Left lobe of liver (tissue), 2 donors: ENCODE results near the gene PODN. TPM values are rescaled to one million over a fixed set of nuclear protein-coding genes. Genes with fewer than 3 reads are reported as not detected.

ENCODE experiments used
- ATAC-seq: fragments of 200-7000 bp; cut with Tn5 transposase; one replicate; pipeline ENCODE4 v1.9.1; 2020; ENCODE audit warnings: mild to moderate bottlenecking, moderate library complexity
- DNase-seq: peaks from one replicate; pipeline ENCODE4 v3.0.0-alpha.2; 2020; ENCODE audit warnings: low spot score
- total RNA-seq: library from RNA; stranded (reverse); gene quantifications from one replicate; pipeline ENCODE4 v1.2.1, GENCODE V29; 2021
- donor health status: DM: no; HTN: no; CAD: no; lungs with moderate emphysema.
- donor health status: DM: no; HTN: yes; CAD: no.

The PODN gene
- total RNA-seq, 1 donor from 2014 or later, result 3.0 TPM

DNA sequence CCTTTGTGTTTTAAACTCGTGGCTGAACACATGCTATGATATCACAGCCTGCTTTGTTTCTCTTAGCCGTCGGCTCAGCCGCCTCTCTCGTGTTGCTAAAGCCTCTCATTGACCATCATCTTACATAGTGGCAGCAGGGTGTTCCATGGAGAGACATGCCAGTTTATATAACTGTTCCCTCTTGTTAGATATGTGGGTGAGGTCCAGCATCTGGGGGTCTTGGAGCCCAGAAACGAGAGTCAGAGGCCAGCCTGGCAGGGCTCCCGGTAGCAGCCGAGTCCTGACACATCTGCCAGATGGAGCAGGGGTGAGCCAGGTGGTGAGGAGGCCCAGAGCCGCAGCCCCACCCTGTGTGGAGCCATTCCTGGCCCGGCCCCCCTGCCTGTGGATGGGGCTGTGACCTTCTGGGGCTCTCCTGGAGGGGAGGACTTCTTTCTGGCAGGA, 11.9 kb downstream of the PODN start:
- ATAC-seq (no peak), DNase-seq (no peak)

DNA sequence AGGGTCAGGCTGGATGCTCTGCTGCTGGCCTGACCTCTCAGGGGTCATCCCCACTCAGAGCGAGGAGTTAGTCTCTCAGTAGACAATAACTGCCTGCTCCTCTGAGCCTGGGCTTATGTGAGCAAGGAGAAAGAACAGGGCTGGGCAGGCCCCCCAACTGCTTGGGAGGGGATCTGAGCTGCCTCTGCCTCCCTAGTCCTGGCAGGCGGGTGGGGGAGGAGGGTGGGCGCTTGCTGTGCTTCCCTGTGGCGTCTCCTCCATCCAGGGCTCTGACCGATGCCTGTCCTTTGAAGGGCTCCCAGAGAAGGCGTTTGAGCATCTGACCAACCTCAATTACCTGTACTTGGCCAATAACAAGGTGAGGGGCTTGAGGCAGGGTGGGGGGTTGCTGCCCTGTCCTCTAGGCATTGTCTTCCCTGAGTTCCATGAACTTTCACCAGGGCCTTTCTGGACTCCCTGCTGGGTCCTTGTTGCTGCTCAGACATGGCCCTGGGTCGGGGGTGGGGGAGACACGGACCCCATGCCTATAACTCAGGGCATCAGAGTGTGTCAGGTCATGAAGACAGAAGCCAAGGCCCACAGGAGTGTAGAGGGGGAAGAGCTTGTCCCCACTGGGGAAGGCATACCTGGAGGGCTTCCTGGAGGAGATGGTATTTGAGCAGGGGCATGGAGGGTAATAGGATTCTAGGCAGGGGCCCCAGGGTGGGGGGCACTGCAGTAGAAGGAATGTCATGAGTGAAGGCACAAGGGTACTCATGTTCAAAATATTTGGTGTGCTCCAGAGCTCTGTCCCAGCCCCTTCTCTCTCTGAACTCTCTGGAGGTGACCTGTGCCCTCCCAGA, 12.5 kb downstream of the PODN start:
- no peak for DNase-seq

DNA sequence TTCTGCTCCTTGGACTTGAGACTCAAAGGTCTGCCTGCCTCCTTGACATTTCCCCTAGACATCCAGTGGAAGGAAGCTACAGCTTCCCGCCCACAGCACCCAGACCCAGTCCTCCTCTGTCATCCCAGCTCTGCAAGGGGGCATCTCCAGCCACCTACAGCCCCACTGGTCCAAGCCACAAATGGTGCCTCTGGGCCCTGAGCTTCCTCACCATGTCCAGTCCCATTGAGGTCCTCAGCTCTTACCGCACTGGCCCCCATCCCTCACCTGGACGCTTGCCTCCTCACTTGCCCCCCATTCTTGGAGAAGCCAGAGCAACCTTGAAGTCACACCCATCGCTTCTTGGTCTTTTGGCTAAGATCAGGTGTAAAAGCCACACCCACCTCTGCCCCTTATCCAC, 13.2 kb downstream of the PODN start:
- DNase-seq, result no peak

More for the DNA sequence above, 12.5 kb downstream of the PODN start:
- ATAC-seq, result no peak

DNA sequence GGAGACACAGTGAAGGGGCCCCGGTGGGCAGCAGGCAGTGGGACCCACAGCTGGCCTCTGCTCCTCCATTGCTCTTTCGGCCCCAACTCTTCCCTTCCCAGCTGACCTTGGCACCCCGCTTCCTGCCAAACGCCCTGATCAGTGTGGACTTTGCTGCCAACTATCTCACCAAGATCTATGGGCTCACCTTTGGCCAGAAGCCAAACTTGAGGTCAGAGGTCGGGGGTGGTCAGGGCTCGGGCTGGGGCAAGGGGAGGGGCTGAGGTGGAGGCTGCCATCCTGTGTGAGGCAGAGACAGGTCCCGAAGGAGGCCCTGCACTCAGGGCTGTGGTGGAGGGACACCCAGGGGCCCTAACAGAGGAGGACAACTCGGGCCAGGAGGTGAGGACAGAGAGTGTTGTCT, 13.7 kb downstream of the PODN start:
- DNase-seq, result no peak
- ATAC-seq, result peak; percentile 35

More for the DNA sequence above, 13.2 kb downstream of the PODN start:
- ATAC-seq, result no peak

DNA sequence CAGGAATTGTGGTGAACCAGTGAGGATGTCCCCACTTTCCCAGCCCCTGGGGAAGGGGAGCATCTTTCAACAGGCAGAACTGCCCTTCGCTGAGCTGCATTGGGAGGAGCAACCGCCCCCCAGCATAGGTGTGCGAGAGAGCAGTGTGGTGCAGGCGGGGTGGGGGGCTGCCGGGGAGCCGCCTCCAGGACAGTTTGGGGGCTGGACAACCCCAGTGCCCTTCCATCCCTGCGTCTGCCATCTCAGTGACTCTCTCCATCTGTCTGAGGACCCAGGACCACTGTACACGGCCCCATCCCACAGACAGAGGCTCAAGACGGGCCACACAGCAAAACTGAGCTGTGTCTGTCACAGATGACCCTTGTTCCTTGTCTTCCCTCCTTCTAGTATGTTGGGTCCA, 14.2 kb downstream of the PODN start:
- ATAC-seq (no peak), DNase-seq (no peak)

DNA sequence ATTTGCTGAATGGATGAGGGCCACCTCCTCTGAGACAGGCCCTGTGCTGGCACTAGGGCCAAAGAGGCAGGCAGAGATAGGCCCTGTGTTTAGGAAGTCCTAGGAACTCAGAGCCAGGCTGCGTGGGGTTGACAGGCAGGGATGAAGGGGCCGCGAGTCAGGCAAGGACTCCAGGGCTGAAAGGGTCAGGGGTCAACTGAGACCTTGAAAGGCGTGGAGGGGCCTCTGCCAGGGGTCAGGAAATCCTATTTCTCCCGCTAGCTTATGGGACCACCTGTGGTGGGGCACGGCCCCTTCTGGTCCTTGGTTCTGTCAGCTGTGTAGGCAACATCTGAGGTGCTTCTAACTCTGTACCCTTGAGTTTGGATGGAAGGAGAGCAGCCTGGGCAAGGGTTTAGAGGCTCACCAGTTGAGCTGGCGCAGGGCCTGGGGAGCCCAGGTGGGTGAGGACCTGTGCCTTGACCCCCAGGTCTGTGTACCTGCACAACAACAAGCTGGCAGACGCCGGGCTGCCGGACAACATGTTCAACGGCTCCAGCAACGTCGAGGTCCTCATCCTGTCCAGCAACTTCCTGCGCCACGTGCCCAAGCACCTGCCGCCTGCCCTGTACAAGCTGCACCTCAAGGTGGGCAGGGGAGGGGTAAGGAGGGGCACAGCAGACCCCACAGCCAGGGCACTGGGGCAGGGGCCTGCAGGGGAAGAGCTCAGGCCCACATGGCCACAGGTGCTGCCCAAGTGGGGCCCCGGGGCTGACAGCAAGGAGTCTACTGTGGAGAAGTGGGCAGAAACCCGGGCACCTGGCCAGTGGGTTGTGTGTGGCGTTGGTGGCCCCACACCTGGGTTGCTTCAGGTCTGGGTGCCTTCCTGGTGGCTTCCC, 14.9 kb downstream of the PODN start:
- ATAC-seq (no peak), DNase-seq (no peak)

DNA sequence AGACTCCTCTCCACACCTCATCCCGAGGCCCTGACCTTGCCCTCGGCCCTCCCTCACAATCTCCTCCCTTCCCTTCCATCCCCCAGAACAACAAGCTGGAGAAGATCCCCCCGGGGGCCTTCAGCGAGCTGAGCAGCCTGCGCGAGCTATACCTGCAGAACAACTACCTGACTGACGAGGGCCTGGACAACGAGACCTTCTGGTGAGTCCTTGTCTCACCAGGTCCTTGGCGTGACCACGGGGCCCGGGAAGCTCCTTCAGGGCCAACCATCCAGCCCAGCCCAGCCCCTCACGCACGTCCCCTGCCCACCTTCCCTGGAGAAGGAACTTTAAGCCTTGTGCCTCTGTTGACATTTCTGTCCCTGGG, 15.6 kb downstream of the PODN start:
- ATAC-seq, result no peak
- DNase-seq, result no peak

DNA sequence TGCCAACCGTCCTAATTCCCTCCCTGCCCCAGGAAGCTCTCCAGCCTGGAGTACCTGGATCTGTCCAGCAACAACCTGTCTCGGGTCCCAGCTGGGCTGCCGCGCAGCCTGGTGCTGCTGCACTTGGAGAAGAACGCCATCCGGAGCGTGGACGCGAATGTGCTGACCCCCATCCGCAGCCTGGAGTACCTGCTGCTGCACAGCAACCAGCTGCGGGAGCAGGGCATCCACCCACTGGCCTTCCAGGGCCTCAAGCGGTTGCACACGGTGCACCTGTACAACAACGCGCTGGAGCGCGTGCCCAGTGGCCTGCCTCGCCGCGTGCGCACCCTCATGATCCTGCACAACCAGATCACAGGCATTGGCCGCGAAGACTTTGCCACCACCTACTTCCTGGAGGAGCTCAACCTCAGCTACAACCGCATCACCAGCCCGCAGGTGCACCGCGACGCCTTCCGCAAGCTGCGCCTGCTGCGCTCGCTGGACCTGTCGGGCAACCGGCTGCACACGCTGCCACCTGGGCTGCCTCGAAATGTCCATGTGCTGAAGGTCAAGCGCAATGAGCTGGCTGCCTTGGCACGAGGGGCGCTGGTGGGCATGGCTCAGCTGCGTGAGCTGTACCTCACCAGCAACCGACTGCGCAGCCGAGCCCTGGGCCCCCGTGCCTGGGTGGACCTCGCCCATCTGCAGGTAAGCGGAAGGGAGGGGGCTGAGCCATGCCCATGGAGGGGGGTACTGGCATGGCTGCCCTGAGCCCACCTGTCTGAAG, 16.5 kb downstream of the PODN start:
- DNase-seq (no peak), ATAC-seq (no peak)

DNA sequence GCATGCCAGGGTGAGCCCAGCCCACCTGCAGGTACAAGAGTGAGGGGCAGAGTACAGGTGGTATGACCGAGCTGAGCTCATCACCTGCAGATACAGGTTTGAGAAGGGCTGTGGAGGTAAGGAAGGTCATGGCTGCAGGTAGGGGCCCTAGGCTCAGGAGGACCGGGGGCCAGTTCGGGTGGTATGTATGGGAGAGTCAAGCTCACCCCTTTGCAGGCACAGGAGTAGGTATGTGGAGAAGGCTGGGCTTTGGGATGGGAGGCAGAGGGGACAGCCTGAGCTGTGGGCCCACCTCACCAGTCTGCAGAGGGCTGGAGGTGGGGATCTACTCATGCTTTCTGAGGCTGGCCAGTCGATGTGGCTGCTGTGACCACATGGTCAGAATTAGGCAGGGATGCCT, 17.2 kb downstream of the PODN start:
- DNase-seq (no peak), ATAC-seq (no peak)

DNA sequence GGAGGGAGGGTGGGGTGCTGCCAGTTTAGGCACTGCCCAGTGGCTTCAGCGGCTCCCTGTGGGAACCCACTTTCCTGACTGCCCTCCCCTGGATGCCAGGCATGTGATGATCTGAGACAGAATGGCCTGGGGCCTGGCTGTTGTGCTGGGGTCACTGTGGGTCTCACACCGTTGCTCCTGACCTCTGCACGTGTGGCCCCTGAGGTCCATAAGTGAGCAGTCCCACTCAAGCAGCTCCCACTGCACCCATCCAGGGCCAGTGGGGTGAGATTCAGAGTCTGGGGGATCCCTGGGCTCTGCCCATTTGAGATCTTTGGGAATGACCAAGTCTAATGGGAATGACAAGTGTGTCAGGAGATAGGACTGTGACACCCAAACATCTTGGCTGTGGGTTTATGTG, 18.0 kb downstream of the PODN start:
- no peak for DNase-seq

DNA sequence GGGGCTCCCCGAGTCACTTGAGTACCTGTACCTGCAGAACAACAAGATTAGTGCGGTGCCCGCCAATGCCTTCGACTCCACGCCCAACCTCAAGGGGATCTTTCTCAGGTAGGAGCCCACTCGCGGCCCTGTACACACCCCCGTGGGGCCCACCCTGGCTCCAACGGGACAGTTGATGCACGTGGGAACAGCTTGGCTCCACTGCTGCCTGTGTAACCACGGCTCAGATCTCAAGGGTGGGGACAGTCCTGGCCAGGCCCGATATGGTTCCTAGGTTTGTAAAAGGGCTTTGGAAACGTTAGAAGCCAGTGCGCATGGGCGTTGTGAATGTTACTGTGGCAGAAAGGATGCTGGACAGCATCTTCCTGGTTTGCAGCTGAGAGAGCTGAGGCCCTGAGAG, 18.8 kb downstream of the PODN start:
- ATAC-seq (no peak), DNase-seq (no peak)

More for the DNA sequence above, 18.0 kb downstream of the PODN start:
- no peak for ATAC-seq

DNA sequence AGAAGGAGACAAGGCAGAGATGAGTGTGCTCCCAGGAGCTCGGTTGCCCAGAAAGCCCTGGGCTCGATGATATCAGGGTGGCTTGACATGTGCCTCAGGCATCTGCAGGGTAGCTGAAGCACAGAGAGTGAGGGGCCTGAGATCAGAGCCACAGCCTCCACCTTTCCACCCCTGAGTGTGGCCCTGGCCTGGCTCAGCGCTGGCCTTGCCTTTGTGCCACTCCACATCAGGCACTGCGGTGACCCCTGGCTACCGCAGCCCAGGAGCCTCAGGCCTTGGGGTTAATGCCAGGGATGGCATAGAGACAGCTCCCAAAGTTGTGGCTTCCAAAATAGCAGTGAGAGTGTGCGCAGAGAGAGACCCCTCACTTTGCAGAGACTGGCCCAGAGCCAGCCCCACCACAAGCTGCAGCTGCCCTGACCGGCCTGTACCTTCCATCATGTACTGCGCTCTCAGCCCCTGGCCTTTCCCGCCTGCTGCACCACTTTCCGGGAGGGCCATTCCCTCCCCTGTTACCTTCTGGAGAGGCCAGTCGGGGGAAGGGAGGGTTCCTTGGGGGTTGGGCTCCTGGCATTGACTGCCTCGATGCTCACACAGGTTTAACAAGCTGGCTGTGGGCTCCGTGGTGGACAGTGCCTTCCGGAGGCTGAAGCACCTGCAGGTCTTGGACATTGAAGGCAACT, 19.5 kb downstream of the PODN start:
- DNase-seq (no peak), ATAC-seq (no peak)

DNA sequence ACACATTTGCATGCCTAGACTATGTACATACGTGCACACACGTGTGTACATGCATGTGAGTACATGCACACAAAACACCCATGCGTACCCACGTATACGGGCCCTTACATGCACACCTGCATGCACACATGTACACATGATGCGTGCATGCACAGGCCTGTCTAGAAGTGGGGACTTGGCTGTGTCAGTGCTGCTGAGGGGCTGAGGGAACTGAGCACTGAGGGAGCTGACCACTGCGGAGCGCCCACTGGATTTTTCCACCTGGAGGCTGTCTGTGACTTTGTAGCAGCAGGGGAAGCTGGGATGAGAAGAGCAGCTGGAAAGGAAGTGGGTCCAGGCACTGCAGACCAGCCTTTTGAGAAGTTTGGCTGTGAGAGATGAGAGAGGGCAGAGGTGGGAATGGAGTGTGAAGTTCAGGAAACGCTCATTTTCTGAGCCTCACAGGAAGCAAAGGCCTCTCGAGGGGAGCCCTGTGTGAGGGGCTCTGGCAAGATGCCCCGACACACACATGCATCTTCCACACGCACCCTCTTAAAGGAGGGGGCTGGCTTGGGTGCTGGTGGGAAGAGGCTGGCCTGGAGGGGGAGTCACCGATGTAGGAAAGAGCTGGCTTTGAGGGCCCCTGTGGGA, 20.9 kb downstream of the PODN start:
- no peak for DNase-seq
- ATAC-seq, result no peak

DNA sequence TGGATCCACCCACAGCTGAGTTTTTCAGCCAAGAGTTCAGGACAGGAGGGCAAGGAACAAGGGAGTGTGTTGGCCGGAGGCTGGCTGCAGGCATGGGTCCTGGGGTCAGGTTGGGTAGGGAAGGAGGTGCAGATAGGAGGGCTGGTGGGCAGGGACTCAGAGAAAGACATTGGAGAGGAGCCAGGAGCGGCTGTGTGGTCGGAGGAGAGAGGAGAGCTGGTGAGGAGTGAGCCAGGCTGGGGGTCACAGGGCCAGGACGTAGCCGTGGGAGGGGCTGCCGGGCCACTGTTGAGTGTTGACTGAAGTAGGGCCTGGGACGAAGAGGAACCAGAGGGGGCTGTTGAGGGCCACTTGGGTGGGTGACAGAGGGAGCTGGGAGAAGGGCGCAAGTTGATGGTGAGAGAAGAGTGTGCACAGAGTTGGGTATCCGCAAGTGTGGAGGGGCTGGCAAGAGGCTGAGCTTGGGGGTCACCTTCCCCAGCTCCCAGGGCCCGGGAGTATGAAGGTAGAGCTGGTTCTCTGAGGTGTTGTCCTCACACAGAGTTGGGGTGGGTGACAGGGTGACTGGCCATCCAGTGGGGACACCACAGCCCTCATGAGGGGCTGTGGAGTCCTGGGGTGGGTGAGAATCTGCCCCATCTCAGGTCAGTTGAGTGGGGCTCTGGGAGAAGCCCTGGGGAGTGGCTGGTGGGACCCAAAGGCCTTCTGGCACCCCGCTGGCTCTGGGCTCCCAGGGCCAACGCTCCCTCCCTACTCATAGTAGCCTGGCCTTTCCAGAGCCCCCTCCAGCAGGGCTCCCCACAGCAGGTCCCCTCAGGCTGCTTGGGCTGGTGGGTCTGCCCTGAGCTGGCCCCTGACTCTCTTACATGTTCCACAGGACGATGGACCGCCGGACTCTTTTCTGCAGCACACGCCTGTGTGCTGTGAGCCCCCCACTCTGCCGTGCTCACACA, 21.9 kb downstream of the PODN start:
- DNase-seq (no peak), ATAC-seq (no peak)

DNA sequence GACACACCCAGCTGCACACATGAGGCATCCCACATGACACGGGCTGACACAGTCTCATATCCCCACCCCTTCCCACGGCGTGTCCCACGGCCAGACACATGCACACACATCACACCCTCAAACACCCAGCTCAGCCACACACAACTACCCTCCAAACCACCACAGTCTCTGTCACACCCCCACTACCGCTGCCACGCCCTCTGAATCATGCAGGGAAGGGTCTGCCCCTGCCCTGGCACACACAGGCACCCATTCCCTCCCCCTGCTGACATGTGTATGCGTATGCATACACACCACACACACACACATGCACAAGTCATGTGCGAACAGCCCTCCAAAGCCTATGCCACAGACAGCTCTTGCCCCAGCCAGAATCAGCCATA, 22.6 kb downstream of the PODN start:
- DNase-seq (no peak), ATAC-seq (no peak)

DNA sequence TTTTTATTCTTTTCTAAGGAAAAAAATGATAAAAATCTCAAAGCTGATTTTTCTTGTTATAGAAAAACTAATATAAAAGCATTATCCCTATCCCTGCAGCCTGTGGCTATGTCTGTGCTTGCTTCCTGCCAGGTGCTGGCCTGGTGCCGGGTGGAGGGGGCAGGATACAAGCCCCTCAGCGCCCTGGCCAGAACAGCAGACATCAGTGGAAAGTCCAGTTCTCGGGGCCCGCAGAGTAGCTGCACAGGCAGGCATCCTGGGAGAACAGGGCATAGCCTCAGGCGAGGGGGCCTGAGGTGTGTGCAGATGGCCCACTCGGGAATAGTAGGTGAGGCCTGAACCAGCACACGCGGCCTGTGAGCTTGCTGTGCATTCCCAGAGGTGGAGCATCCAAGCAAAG, 23.4 kb downstream of the PODN start:
- ATAC-seq (no peak), DNase-seq (no peak)

DNA sequence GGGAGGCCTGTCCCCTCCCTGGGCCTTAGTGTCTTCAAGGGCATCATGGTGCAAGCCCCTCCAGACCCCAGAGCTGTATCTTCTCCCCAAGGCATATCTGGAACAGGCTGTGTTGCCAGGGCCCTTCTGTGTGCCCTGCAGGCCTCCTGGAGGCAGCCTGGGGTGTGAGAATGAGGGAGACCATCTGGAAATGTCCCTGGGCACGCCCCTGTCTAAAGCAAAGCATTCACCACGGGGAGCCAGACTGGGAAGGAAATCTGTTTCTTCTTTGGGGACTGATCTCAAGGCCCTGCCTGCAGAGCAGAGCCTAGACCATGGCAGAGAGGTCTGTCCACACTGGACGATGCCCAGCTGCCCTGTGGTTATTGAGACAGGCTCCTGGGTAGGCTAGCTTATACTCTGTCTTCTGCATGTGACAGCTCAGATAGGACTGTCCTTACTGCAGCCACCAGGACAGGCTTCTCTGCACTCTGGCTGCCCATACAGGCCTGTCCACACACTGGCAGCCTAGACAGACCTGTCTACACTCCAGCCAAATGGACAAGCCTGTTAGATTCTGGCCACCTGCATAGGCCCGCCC, 24.6 kb downstream of the PODN start:
- peak; percentile 32 for ATAC-seq
- no peak for DNase-seq

DNA sequence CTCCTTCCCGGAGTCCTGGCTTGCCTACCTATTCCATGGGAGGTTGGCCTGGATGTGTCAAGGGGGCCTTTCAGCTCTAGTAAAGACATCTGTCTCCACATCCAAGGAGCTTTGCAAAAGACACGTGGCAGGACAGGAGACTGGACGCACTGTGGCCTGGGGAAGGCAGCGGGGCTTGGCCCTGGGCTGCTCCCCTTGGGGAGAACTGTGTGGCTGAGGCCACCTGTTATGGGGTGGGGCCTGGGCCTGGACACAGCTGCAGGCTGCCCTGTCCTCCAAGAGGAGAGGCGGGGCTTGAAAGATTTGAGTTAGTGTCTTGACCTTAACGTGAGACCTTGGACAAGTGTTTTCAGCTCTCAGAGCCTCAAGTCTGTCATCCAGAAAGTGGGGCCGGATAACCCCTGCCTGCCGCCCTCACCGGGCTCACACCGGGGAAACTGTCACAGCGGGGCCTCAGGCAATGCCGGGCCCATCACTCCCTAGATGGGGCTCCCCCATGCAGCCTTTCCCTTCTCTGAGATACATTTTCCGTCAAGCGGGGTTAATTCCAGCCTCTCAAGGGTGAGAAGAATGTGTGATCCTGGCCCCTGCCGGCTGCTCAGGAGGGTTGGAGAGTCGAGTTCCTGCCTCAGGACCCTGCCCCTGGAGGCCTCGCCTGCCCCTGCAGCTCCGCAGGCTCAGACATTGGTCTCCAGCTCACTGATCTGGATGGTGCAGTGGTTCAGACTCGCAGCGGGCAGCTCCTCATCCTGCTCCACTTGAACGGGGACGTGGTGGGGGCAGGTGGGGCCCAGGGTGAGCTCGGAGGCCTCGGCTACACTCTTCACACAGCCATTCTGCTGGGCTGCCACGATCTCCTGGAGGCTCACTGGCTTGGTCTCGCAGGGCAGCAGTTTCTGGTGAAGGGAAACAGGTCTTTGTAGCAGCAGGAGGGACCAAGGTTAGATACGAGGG, 25.6 kb downstream of the PODN start:
- ATAC-seq, result no peak
- no peak for DNase-seq
